Measurements from ENCODE around the gene LRCOL1.

GRCh38 chr12:132563911-132564310 lies 46.5 kb downstream of the LRCOL1 start:
- TF ChIP-seq CTCF (IDR thresholded peaks at IDR 0.05 in 4 of 5, conservative IDR thresholded peaks at IDR 0.05 in 1 of 5), result no peak
- TF ChIP-seq POLR2A (IDR thresholded peaks at IDR 0.05), result no peak

All from gastrocnemius medialis (tissue), 4 donors.